NCI-H128 (cell line): Measurements from ENCODE around the gene FRMD4A.

Experiments
- DNase-seq: peaks from one replicate; lab custom pipeline; 2025; ENCODE audit not compliant: unreplicated experiment; lab: John Stamatoyannopoulos, UW

The FRMD4A gene

GRCh38 chr10:13693783-13694700 lies 636.7 kb downstream of the FRMD4A start:
- DNase-seq = no peak

- DNase-seq = no peak
These were observed 640.4 kb downstream of the FRMD4A start for GRCh38 chr10:13690281-13690825.

- DNase-seq = no peak
These were observed 644.4 kb downstream of the FRMD4A start for GRCh38 chr10:13686331-13686752.

GRCh38 chr10:13685885-13686284 lies 644.8 kb downstream of the FRMD4A start:
- DNase-seq = no peak

GRCh38 chr10:13684806-13685482 lies 645.8 kb downstream of the FRMD4A start:
- DNase-seq = no peak

GRCh38 chr10:13684252-13684791 lies 646.4 kb downstream of the FRMD4A start:
- no peak for DNase-seq

- DNase-seq = no peak
These were observed 647.7 kb downstream of the FRMD4A start for GRCh38 chr10:13683017-13683416.

- no peak for DNase-seq
These were observed 648.8 kb downstream of the FRMD4A start for GRCh38 chr10:13681960-13682359.

- no peak for DNase-seq
These were observed 649.2 kb downstream of the FRMD4A start for GRCh38 chr10:13681528-13681927.

- DNase-seq = no peak
These were observed 649.6 kb downstream of the FRMD4A start for GRCh38 chr10:13681095-13681494.

GRCh38 chr10:13678101-13678843 lies 652.5 kb downstream of the FRMD4A start:
- DNase-seq = no peak

- no peak for DNase-seq
These were observed 655.8 kb downstream of the FRMD4A start for GRCh38 chr10:13674645-13675588.

GRCh38 chr10:13673156-13673555 lies 657.6 kb downstream of the FRMD4A start:
- DNase-seq = peak; percentile 13

- DNase-seq = no peak
These were observed 658.2 kb downstream of the FRMD4A start for GRCh38 chr10:13672548-13672947.

- DNase-seq = no peak
These were observed 658.8 kb downstream of the FRMD4A start for GRCh38 chr10:13671904-13672303.

GRCh38 chr10:13670311-13670710 lies 660.4 kb downstream of the FRMD4A start:
- no peak for DNase-seq

GRCh38 chr10:13669901-13670300 lies 660.8 kb downstream of the FRMD4A start:
- no peak for DNase-seq

GRCh38 chr10:13669182-13669855 lies 661.4 kb downstream of the FRMD4A start:
- no peak for DNase-seq

- no peak for DNase-seq
These were observed 662.6 kb downstream of the FRMD4A start for GRCh38 chr10:13668126-13668525.
